GM12865 (cell line): Measurements from ENCODE around the gene OMA1.
"Not testable (repeated sequence)": the region's sequence is repeated elsewhere in the genome, so short reads cannot be mapped to it uniquely, and the experiment has no call there.

Source experiments
- DNase-seq: peaks from one replicate; pipeline ENCODE4 v3.0.0; 2010; ENCODE audit warnings: low read depth
- H3K4me3 ChIP-seq: 2 replicates; pipeline ENCODE4 v1.5.1; 2011; ENCODE audit warnings: mild to moderate bottlenecking, low read depth, low read length, control low read depth
- CTCF ChIP-seq: IDR thresholded peaks from 2 replicates; pipeline ENCODE4 v1.5.1; 2011; ENCODE audit warnings: low read length, control low read depth, low read depth, inconsistent platforms; ENCODE audit not compliant: insufficient read depth; ENCODE audit errors: missing control alignments

The OMA1 gene

GRCh38 chr1:58500043-58500442, 46.5 kb downstream of the OMA1 start:
- H3K4me3 ChIP-seq: no peak overlapping the region
- DNase-seq: no peak
- TF ChIP-seq CTCF: no peak

GRCh38 chr1:58497499-58497898, 49.0 kb downstream of the OMA1 start:
- DNase-seq: no peak
- H3K4me3 ChIP-seq: no peak overlapping the region
- TF ChIP-seq CTCF: no peak

- H3K4me3 ChIP-seq: no peak overlapping the region
- no peak for TF ChIP-seq CTCF
- no peak for DNase-seq
These were observed 50.5 kb downstream of the OMA1 start for GRCh38 chr1:58496042-58496441.

- not testable (repeated sequence) for H3K4me3 ChIP-seq, DNase-seq
These were observed 57.6 kb downstream of the OMA1 start for GRCh38 chr1:58488914-58489313.

- no peak for DNase-seq
- H3K4me3 ChIP-seq: no peak overlapping the region
- no peak for TF ChIP-seq CTCF
These were observed 59.5 kb downstream of the OMA1 start for GRCh38 chr1:58487002-58487401.

- no peak for TF ChIP-seq CTCF
- no peak overlapping the region for H3K4me3 ChIP-seq
- no peak for DNase-seq
These were observed 64.6 kb downstream of the OMA1 start for GRCh38 chr1:58481962-58482361.

- H3K4me3 ChIP-seq: no peak overlapping the region
- no peak for TF ChIP-seq CTCF
- no peak for DNase-seq
These were observed 66.3 kb downstream of the OMA1 start for GRCh38 chr1:58480191-58480590.

GRCh38 chr1:58477390-58477789, 69.1 kb downstream of the OMA1 start:
- DNase-seq: no peak
- H3K4me3 ChIP-seq: no peak overlapping the region
- no peak for TF ChIP-seq CTCF
